Middle frontal gyrus (tissue), 1 donor: ENCODE measurements around the gene NR1D1.

Source experiments
- DNase-seq: peaks from one replicate; pipeline ENCODE4 v3.0.0-alpha.2; 2015; ENCODE audit warnings: low spot score; ENCODE audit errors: extremely low spot score

NR1D1 gene

DNA sequence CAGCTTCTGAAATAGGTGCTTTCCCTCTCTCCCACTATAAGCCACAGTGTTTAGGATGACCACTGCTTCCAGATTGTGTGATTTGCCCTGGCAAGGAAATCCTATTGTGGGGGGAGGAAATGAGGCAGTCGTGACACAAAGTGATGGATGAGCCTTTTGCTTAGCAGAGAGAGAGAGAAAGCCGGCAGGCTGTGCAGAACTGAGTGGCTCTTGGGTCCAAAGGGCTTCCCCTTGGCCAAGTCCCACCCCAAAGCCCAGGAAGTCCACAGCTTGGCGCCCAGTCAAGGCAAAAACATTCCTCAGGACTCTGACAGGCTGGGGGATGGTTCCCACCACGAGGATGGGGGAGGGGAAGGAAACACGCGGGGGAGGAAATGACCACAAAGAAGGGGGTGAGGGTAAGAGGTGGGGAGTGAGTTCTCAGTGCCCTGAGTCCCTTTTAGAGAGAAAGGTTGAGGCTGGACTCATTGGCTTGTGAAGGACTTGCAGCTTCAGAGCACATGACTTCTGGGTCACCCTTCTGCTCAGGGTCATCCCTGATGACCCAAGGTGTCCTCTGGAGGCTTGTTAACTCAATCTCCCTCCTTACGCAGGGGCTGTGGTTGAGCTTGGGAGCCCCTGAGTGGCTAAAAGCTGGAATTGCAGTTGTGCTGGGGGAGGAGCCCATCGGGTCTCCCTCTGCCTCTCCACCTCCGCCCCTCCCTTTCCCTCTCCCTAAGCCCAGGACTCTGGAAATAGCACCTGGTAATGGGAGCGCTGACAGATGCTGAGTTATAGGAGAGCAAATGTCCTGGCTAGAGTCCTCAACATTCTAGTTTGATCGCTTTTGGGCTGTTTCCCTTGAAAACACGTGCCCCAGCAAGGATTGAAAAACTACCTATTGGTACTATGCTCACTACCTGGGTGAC is 11.1 kb upstream of the NR1D1 start:
- DNase-seq = peak; percentile 84

DNA sequence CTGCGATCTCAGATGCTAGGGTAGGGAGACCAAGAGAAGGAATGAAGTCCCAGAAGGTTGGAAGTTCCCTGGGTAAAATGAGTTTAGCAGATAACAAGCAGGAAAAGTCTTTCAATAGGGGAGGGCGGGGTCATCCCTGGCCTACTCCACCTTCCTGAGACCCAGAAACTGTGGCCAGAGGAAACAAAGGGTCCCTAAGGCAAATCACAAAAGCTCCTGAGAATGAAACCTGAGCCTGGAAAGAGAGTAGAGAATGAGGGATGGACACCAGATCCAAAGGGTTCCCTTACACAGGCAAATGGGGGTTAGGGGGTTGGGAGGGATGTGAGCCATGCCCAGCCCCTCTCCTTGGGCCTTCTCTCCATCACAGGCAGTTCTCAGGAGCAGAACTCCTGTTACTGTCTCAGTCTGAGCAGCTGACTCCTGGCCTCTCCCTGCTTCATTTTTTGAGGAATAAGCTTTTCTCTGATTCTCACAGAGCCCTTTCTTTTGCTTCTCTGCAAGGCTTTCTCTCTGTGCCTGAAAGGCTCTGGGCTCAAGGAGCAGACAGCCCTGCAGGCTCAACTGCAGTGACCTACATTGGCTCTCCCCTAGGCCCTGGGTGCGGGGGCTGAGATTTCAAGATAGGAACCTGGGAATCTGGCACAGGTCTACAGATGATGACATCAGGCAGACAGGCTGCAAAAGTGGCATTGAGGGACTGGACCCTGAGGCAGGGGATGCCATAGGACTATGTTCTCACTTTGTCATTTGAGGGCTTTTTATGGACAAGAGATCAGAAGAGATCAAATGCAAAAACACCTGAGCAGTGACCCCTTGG is 9.8 kb upstream of the NR1D1 start:
- no peak for DNase-seq

DNA sequence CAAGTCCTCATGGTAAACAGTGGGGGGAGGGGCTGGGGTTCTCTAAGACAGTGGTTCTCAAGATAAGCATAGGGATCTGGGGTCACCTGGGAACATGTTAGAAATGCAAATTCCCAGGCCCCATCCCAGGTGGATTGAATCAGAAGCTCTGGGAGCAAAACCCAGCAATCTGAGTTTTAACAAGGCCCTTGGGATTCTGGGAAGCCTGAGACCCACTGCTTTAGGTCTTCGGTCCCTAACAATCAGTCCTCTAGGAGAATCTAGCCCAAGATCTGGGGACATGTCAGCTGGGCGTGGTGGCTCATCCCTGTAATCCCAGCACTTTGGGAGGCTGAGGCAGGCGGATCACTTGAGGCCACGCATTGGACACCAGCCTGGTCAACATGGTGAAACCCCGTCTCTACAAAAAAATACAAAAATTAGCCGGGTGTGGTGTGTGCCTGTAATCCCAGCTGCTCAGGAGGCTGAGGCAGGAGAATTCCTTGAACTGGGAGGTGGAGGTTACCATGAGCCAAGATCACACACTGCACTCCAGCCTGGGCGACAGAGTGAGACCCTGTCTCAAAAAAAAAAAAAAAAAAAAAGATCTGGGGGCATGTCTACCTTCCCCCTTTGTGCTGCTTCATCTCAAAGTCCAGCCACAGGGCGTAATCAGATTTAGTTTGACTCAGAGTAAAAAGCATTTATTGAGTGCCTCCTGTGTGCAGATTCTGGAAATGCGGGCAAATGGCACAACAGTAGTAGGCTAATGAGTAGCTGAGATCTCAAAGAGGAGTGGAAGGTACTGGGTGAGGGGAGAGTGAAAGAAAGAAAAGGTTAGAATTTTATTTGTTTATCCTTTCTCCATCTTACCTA is 8.8 kb upstream of the NR1D1 start:
- no peak for DNase-seq

DNA sequence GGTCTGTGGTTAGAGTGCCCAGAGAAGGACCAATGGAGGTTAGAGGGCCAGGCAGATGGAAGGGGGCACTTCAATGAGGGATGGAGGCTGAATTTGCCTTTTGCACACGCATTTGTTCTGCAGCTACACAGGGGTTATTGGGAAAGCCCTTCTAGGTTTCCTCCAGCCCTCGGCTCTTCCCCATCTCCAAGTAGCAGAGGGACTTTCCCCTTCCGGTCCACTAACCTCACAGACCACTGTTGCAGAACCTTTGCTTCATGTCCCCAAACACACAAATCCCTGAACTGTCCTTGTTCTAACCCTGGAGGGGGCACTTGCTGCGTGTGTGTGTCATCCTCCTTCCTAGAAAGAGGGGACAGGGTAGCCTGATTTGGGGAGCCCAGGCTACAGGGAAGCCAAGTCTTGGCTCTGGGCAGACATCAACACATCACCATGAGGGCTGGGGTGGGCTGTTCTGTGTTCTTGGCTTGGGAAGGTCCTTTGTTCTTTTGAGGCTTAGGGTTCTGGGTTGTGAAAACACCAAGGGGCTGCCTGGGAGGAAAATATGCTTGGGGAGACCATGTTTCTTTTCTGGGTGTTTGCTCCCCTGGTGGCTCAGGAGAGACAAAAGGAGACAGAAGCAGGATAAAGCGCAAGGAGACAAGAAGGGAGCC is 7.3 kb upstream of the NR1D1 start:
- DNase-seq = no peak

DNA sequence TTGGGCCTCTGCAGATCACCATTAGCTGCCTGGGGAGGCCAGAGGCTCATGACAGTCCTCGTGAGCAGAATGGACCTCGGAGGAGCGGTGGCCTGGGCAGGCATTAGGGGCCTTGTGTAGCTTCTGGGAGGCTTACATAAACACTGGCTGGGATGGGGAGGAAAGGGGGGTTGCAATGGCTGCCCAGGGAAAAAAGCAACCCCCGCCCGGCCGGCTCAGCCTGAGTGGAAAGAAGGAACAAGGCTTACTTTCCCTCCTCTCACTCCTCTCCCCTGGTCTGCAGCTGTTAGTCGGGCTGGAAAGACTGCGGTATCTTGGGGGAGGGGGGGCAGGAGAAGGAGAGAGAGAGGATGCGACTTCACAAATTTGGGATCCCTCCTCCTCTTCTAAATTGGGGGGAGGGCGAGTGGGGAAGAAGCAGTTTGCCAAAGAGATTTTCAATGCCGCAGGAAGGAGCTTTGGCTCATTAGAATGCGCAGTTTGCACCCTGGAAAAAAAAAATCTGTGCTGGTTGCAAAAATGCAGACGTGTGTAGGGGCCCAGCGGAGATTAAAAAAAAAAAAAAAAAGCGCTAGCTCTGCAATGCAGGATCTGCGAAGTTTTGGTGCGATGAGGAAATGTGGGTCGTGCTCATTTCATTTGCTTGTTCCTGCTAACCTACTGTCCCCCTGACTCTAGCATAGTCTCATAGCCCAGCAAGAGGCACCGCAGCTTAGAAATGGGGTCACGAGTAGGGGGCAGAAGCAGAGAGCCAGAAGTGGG is 6.6 kb upstream of the NR1D1 start:
- DNase-seq = no peak

DNA sequence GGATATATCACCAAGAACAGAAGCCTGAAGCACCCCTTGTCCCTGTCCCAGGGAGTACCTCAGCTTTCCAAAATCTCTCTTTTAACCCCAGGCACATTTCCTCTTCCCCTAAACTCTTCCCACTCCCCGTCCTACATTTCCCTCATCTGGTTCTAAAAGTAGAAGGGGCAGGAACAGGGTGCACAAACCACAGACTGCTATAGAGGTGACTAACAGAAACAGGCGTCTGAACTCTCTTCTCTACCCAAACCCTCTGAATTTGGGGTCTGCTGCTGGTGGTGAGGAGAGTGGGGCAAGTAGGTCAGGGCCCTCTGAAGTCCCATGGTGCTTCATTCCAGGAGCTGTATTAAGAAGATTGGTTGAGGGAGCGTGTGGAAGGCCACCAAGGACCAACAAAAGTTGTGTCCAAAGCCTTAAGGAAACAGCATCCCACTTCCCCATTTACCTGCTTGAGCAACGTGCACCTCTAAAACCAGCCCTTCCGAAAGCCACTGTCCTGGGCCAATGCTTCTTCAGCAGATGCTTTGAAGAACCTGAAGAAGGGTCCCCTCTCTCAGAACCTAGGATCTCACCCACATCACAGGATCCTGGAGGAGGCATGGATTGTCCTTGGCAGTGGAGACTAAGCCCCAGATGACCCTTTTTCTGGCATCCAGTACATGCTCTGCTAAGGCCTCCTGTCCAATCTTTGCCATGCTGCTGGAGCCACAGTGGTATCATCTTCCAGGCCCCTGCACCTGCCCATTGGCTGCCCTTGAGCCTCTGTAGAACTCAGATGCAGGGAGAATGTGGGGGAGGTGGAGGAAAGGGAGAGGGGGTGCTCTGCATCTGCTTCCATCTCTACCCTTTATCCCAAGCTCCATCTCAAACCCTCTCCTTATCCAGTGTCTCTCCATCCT is 5.7 kb upstream of the NR1D1 start:
- no peak for DNase-seq

DNA sequence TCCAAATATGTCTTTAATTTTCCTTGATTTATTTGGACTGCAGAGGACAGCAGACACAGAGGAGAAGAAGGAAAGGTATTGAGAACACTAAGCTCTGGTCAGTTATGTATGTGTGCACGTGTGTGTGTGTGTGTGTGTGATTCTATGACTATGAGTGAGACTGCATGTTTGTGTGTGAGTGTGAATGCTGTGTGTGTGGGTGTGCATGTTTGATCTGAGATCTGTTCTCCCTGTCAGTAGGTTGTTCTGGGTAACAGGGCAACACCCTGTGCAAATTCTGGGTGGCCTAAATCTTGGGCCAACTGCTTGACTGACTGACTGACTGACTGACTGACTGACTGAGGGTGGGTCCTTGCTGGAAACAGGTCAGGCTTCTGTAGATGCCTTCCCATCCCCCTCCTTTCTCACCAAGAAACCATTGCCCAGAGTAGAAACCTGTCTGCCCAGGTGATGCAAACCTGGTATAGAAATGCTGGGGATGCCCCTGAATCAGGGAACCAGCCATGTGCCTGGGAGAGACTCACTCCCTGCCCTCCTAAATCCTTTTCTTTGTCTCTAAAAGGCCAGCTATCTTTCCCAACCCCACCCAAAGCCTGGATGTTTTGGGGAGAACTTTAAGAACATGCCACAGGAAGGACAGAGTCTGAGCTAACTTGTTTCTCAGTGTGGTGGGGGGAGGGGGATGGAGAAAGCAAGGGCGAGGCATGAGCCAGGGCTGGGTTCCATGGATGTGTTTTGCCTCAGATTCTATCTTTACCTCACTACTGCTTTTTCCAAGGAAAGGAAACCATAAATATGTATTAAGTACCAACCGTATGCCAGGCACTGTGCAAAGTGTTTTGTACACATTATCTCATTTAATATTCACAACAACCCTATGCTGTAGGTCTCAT is 4.5 kb upstream of the NR1D1 start:
- DNase-seq = no peak

DNA sequence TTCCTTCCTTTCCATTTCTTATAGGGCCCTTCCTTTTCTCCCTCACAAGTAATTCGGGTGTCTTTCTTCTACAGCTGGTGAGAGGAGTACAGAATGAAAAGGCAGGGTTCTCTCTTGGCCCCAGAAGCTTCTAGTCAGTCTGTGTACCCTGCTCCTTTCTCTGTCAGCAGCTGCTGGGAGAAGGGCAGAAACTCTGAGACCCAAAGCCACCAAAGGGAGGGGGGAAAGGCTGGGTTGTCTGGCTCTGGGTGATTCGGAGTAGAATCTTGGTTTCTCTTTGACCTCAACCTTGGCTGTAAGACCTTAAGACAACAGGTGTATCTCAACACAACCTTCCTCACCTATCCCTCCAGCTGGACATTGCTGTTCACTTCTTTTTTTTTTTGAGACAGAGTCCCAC is 3.3 kb upstream of the NR1D1 start:
- no peak for DNase-seq

DNA sequence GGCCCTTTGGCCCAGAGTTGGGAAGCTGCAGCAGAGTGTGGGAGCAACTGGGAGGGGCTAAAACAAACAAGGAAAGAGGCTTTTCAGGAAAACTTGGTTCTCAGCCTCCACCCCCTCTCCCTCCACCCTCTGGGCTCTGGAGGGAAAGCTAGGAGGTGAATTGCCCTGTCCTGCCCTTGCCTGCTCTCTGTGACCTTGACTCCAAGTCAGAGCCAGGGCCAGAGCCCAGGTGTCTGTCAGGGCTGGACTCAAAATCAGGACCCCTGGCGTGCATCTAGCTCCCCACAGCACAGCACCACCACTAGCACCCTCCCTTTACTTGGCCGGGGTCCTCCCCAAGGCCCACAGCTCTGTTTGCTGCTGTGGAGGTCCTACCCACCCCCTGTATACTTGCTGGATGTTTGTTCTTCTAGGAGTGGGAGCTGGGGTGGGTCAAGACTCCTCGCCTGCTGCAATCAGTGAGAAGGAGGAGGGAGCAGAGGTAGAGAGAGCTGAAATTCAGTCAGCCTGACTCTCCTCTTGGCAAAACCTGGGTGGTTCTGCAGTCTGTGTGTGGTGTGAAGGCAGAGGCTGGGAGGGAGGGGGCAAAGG is 2.8 kb upstream of the NR1D1 start:
- no peak for DNase-seq

DNA sequence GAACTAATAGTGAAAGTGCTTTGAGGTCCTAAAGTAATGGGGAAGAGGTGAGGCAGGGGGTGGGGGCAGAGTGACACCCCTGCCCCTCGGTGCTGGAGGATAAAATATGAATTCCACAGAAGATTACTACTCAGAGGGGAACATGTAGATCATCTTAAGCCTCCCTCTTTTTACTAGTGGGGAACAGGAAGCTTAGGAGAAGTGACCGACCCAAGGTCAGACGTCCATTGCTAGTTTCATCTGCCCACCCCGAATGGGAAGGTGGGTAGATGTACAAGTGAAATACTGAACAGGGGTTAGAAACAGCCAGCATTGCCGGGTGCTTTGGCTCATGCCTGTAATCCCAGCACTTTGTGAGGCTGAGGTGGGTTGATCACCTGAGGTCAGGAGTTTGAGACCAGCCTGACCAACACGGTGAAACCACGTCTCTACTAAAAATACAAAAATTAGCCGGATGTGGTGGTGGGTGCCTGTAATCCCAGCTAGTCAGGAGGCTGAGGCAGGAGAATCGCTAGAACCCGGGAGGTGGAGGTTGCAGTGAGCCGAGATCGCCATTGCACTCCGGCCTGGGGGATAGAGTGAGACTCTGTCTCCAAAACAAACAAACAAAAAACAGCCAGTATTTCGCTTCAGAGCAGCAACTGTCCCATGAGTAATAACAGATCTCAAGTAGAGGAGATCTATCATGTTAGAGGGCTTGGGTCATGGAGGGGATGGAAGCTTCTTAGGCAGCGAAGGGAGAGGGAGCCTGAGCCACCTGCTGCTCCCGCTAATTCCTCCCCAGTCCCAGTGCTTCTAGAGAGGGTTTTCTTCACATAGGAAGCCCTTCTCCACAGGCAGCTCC is 1.2 kb upstream of the NR1D1 start:
- no peak for DNase-seq

DNA sequence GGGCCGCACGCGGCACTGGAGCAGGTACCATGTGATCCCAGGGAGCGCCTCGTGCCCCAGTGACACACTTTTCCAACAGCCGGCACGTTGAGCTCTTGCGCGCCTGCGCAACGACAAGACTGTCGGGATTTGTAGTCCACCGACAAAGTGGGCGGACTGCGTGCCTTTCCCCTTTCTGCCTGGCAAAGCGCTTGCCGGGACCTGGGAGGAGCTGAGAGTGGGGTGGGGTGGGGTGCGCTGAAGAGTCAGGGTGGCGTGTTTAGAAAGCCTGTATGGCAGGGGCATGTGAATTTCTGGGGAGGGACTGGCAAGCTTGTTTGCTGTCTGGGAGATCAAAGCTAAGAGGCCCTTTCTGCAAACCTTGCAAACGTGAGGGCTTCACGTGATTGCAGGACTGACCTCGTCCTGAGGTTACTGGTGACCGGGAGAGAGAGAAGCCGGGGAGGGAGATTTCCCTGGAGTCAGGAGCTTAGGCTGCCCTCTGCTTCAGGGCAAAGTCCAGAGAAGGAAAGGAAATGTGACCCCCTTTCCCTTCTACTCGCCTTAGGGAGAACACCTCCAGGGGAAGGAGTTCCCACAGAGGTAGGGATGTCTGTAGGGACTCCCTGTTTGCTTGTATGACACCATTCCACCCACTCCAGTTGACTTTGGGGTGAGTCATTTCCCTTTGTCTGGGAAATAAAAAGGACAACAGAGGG is 429 bp upstream of the NR1D1 start:
- DNase-seq = peak; percentile 94

DNA sequence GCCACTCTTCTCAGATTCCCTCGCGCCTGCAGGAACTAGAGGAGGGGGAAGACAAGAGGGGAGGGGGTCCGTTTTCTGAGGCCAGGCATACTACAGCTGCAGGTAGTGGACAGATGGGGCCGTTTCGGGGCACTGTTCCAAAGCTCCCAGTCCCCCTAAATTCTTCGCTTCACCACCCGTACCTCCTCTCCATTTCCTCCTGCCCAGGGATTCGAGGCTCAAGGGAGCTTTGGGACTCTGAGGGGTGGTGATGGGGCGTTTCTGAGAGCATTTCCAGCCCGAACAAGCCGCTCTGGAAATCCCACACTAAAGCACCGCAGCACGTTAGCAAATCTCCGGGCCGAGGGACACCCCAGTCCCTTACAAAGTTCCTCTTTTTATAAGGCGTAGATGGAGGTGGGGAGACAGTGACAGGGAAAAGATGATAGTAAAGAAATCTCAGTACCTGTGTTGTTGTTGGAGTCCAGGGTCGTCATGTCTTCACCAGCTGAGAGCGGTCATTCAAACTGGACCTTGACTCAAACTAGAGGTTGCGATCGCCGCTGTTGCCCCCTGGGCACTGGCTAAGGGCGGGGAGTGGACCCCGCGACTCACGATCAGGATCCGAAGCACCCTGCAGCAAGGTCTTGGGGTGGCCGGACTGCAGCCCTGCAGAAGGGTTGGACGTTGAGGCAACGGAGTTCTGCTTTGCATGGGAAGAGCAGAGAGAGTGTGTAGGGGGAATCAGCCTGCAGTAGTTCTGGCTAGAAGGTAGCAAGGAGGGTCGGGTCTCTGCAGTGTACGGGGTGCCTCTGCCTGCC is 570 bp downstream of the NR1D1 start:
- no peak for DNase-seq

DNA sequence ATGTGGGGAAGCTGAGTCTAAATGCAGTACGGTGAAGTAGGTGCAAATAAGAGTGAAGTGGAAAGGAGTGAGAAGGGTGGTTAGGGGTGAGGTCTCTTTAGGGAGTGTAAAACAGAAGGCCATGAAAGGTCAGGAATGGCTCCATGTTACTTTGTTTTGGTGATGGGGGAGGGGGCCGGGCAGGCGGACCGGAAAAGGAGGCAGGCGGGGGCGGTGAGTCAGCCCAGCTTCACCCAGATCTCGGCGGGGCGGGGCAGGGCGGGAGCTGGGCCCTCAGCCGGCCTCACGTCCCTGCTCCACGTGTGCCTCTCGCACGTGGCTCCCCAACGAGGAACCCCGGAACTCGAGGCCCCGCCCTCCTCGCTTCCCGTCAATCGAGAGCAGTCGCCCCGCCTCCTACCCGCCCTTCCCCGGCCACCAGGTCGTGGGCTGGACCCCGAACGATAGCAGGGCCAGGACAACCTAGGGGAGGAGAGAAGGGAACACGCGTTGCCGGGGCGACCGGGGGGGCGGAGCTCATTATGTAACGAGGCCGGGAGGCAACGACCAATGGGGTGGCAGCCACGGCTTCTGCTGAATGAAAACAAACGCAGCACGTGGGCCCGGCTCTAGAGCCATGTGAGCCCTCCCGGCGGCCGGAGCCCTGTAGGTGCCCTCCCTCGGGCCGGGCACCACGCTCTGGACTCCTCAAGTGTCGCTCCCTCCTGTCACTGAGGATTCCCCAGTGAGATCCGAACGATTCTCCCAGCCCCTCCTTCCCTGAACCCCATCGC is 1.4 kb downstream of the NR1D1 start:
- DNase-seq = peak; percentile 91

DNA sequence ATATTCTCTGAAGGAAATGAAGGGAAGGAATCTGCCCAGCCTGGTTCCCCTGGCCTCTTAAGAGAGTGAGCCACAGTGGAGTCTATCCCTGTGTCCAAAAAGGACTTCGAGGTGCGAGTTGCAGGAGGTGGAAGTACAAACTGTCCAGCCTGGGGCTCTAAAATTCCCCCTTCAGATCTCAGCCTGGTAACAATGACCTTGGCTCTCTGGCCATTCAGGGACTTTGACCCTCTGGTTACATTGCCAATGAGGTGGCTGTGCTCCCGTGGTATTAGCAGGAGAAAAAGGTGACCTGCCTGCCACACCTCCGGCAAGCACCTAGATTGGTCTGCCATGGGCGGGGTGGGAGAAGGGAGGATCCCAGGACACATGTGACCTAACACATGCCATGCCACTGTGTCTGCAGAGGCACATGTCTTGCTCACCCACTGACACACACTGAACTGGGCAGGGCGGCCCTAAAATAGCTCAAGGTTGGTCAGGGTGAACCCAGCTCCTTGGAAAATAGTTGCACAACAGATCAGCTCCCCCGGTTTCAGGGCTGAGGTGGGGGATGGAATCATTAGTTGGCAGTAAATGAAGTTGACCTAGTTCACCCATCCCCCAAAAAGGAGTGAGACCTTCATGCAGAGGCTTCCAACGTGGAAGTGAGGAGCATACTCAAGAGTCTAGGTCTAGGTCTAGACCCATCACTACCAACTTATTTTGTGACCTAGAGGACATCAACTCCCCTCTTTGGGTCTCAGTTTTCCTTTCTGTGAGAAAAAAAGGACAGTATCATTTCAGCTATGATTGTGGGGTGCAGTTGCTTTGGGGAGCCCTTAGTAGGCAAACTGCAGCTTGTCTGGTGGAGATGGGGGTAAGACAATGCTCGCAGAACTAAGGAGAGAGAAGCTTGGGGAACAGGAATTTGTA is 2.2 kb downstream of the NR1D1 start:
- no peak for DNase-seq
